ENCODE data around the gene TCF7L1. TPM values are rescaled to one million over a fixed set of nuclear protein-coding genes. Genes with fewer than 3 reads are reported as not detected.
"Not testable (repeated sequence)": the region's sequence is repeated elsewhere in the genome, so short reads cannot be mapped to it uniquely, and the experiment has no call there.

TCF7L1 gene, protein sequence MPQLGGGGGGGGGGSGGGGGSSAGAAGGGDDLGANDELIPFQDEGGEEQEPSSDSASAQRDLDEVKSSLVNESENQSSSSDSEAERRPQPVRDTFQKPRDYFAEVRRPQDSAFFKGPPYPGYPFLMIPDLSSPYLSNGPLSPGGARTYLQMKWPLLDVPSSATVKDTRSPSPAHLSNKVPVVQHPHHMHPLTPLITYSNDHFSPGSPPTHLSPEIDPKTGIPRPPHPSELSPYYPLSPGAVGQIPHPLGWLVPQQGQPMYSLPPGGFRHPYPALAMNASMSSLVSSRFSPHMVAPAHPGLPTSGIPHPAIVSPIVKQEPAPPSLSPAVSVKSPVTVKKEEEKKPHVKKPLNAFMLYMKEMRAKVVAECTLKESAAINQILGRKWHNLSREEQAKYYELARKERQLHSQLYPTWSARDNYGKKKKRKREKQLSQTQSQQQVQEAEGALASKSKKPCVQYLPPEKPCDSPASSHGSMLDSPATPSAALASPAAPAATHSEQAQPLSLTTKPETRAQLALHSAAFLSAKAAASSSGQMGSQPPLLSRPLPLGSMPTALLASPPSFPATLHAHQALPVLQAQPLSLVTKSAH
- total RNA-seq = 7.1 TPM
- long read RNA-seq, partial matches to known transcripts = 0 of 3 reads
- long read RNA-seq, other reads (novel, unspliced or antisense) = 3 of 3 reads

DNA sequence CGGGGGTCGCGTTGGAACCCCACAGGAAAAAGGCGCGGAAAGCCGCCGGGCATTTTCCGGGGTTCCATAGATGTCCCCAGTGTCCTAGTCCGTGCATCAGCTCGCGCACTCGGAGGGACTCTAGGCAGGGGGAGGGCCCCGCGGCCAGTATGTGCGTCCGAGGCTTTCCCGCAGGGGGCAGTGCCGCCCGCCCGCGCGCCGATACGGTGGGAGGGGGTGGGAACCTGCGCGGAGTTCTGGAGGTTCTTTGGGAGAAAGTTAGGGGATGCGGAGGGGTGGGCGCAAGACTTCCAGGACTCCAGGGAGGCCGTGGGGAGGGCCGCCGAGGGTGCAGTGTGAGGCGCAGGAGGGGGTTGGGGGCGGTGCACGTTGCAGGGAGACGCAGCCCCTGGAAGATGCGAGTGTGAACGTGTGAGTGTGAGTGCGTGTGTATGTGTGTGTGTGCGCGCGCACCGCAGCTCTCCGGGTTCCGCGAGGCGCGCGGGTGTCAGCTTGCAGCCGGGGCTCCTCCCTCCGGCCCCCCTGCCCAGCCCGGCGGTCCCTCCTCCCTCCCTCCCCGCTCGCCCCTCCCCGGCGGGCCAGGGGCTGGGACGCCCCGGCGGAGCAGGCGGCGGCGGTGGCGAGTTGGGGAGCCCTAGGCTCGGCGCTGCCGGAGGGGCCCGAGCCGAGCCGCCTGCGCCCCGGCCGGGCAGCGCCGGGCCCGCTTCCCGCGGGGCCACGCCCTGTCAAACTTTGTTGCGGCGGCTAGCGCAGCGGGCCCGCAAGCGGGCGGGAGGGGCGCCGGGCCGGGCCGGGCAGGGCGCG lies at the start of gene TCF7L1:
Gene TCF7L1, plus strand, starts transcription at position 559 of the 804 bp plus-strand sequence. CDS start 293 bp downstream, outside the sequence.
- DNase-seq (peak; percentile 91), ATAC-seq (peak; percentile 95)
- intact Hi-C loops (cut with micrococcal nuclease) = loop anchor here (5.0 kb wide), 1 partner anchor 154 kb away; no protein-coding TSS in a partner anchor

DNA sequence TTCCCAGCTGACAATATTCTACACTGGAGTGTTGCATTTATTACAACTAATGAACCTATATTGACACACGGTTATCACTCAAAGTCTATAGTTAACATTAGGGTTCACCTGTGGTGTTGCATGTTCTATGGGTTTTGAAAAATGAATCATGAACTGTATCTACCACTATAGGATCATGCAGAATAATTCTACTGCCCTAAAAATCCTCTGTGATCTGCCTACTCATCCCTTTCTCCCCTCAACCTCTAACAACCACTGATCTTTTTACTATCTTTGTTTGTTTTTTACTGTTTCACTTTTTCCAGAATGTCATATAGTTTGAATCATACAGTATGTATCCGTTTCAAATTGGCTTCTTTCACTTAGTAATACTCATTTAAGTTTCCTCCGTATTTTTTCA lies 47.6 kb upstream of the TCF7L1 start:
- ATAC-seq = no peak
- no peak for DNase-seq
- intact Hi-C loops (cut with micrococcal nuclease) = no loop called here

DNA sequence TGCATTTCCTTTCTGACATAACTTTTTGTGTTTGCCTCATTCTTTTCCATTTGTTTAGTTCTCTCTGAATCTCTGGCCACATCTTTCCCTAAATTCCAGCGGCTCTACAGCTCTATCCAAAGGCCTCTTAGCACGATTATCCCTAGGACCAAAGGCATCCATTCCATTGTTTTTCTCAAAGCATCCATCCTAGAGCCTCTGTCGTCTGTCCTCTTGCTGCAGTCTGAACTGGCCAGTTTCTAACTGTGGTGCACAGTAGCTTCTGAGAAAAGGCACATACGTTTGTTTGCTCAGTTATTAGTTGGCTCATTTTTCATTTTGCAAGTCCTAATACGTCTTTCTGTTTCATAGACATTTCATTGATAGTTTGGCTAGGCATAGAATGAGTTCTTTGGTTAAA lies 45.7 kb upstream of the TCF7L1 start:
- no peak for ATAC-seq
- intact Hi-C loops (cut with micrococcal nuclease) = no loop called here
- DNase-seq = no peak

DNA sequence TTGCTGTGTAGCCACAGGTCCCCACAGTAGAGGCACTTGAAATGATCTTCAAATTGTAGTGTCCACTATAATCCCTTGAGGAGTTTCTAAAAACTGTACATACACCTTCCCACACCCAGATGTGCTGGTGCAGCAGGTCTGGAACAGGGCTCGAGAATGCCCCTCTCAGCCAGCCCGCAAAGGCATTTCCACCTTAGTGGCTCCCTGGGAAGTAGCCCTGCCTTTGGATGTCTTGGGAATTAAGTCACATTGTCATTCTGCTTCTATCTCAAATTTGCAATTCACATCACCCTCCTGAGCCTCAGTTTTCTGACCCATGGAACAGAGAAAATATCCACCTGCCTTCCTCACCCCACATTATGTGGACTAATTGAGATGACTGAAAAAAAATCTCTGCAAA lies 44.3 kb upstream of the TCF7L1 start:
- intact Hi-C loops (cut with micrococcal nuclease) = no loop called here
- DNase-seq = no peak
- ATAC-seq = no peak

DNA sequence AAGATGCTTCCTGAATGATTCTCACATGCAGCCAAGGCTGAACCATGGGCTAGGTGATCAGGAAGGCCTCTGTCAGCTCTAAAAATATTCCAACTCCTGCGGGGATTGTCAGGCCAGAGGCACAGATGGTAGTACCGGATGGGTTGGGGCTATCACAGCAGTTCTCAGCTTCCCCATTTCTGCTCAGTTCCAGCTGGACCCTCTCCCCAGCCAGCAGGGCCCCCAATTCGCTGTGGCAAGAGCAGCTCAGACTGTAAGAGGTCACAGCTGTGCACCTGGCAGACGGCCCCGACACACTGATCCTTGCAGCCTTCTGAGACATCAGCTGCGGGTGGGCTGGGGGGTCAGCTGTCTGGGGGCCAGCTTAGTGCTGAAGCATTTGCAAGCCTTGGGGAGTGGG lies 43.6 kb upstream of the TCF7L1 start:
- ATAC-seq (no peak), DNase-seq (no peak)
- intact Hi-C loops (cut with micrococcal nuclease) = no loop called here

DNA sequence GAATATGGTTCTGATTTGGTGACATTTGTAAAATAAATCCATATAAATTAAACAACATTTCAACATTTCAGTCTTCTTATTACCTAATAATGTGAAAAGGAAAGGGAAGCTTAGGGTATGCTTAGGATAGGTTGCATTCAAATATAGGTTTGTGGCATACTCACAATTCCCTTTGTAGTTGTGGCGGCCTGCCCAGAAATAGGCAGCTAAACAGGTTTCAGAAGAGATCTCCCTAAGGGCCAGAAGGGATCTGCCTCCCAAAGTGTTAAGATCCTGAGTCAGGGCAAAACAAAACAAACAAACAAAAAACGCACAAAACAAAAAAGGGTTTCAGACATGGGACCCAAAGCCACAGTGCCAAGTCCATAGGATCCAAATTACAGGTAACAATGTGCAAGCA lies 41.4 kb upstream of the TCF7L1 start:
- no peak for ATAC-seq
- intact Hi-C loops (cut with micrococcal nuclease) = no loop called here
- DNase-seq = no peak

DNA sequence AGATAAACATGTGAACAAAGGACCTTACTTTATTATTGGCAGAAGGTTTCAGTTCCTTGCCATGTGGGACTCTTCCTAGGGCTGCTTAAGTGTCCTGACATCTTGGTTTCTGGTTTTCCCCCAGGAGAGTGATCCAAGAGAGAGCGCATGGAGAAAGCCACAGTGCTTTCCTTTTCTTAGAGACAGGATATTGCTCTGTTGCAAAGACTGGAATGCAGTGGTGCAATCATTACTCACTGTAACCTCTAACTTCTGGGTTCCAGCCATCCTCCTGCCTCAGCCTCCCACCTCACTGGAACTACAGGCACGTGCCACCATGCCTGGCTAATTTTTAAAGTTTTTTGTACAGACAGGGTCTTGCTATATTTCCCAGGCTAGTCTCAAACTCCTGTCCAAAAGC lies 38.1 kb upstream of the TCF7L1 start:
- ATAC-seq (no peak), DNase-seq (no peak)

DNA sequence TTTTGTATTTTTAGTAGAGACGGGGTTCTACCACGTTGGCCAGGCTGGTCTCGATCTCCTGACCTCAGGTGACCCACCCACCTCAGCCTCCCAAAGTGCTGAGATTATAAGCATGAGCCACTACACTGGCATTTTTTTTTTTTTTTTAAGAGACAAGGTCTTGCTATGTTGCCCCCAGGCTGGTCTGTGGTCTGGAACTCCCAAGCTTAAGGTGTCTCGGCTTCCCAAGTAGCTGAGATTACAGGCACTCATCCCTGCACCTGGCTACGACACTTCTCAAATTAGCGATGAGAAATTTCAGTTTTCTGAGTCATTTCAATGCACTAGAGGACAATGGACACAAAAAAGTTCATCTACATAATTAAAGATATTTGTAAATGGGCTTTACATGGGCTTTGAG lies 36.6 kb upstream of the TCF7L1 start:
- DNase-seq (no peak), ATAC-seq (no peak)
- intact Hi-C loops (cut with micrococcal nuclease) = no loop called here

More for the DNA sequence above, 38.1 kb upstream of the TCF7L1 start:
- intact Hi-C loops (cut with micrococcal nuclease) = no loop called here

DNA sequence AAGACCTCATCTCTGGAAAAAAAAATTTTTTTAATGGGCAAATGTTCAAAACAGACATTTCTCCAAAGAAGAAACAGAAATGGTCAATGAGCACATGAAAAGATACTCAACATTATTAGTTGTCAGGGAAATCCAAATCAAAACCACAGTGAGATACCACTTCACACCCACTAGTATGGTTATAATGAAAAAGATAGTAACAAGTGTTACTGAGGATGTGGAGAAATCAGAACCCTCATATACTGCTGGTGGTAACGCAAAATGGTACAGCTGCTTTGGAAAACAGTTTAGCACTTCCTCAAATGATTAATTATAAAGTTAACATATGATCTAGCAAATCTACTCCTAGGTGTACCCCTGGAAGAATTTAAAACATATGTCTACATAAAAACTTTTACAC lies 29.0 kb upstream of the TCF7L1 start:
- DNase-seq (no peak), ATAC-seq (no peak)
- intact Hi-C loops (cut with micrococcal nuclease) = no loop called here

DNA sequence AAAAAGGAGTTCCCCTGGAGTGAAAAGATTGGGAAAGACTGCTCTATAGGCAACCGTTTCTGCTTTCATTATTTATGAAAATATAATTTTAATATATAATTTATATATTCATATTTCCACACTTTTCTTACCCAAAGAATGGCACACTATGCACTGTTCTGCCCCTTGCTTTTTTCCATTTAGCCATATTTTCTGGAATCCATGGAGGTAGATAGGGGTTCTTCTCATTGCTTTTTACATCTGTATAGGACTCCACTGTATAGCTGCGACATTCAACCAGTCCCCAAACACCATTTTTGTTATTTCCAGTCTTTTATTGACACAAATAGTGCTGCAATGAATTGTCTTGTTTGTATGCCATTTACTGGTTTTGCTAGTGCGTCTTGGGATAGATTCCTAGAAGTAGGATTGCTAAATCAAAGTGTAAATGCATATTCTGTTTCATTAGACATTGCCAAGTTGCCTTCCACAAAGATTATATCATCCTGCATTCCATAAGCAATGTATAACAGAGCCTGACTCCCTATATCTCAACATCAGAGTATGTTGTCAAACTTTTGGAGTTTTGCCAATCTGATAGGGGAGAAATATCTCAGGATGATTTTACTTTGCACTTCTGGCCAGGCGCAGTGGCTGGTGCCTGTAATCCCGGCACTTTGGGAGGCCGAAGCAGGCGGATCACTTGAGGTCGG lies 26.6 kb upstream of the TCF7L1 start:
- ATAC-seq = no peak
- intact Hi-C loops (cut with micrococcal nuclease) = no loop called here

DNA sequence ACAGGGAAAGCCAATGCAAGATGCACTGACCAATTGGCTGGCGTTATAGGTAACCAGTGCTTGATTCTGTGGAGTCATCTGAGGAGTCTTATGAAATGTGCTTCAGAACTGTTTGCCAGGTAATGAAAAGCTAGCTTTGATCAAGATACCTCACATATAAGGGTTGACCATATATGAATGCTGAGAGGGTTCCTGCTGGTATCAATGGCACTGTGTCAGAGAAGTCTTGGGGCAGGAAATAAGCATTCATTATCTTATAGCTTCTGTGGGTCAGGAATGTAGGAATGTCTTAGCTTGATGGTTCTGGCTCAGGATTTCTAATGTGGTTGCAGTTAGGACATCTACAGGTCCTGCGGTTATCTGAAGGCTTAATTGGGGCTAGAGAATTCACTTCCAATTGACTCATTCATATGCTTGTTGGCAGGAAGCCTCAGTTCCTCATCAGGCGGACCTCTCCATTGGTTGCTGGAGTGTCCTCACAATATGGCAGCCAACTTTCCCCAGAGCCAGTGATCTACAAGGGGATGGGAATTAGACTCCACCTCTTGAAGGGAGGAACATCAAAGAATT lies 22.1 kb upstream of the TCF7L1 start:
- intact Hi-C loops (cut with micrococcal nuclease) = no loop called here
- DNase-seq (no peak), ATAC-seq (no peak)

More for the DNA sequence above, 26.6 kb upstream of the TCF7L1 start:
- no peak for DNase-seq

DNA sequence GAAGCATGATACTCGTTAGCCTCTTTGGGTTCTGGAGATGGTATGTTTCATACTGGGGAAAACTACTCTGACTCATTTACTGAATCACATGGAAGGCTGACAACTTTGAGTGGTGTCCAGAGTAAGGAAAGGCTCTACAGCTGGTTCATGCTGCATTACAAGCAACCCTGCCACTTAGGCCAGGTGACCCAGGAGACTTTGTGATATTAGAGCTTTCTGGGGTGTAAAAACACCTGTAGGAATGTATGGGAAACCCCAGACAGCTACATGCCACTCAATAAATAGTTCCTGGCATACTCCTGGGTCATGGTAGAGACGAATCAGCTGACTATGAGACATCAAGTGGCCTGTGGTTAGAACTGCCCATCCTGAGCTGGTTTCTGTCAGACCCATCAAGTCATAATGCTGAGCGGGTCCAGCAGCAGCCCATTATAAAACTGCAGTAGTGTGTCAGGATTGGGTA lies 21.3 kb upstream of the TCF7L1 start:
- ATAC-seq (no peak), DNase-seq (no peak)
- intact Hi-C loops (cut with micrococcal nuclease) = no loop called here

DNA sequence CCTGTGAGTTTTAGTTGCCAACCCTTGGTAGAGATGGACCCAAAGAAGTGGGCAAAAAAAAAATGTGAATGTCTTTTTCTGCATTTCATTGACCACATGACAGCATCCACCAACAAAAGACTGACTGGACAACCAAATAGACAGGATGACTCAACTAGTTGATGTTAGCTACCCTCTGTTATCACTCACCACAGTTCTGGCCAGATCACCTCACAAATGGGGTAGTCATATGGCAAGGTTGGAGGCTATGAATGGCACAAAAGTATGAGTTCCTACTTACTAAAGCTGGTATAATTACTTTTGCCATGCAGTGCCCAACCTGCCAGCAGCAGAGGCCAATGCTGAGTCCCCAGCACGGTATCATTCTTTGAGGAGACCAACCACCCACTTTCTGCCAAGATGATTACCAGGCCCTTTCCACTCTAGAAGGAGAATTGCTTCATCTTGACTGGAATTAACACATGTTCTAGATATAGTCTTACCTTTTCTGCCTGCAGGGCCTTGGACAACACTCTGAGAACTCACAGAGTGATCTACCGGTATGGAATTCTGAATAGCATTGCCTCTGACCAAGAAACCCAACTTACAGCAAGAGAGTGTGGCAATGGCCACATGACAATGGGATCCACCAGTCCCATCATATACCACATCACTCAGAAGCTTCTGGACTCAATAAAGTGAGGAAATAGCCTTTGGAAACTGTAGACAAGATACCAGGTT lies 20.1 kb upstream of the TCF7L1 start:
- ATAC-seq (no peak), DNase-seq (no peak)
- intact Hi-C loops (cut with micrococcal nuclease) = no loop called here

DNA sequence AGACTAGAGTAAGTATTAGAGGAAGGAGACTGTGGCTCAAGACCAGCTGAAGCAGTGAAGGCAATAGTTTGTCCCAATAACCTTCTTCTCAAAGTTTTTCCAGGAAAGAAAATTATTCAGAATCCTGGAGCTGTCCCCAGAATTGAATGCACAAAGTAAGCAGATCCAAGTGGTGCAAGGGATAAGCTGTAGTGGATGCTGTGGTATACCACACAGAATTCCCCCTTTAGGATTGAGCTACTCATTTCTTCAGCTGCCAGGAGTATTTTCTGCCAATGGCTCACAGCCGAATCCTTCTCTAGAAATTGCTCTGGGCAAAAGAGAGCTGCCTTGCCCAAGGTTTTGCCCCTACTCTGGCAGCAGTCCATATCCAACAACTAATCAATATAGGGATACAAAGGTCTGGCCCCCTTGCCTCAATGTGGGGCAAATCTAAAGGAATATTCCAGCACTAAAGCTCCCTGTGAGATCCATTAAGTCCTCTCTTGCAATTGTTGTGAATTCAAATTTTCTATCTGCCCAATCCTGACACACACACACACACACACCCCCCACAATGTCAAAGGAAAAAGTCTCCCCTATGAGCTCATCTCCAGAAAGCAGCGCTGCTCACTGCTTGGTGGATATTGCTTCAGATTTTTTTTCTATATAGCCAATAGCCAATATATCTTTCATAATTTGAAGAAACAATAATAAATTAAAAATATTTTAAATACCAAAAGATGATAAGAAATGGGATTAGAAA lies 18.4 kb upstream of the TCF7L1 start:
- no peak for ATAC-seq
- no peak for DNase-seq
- intact Hi-C loops (cut with micrococcal nuclease) = no loop called here

DNA sequence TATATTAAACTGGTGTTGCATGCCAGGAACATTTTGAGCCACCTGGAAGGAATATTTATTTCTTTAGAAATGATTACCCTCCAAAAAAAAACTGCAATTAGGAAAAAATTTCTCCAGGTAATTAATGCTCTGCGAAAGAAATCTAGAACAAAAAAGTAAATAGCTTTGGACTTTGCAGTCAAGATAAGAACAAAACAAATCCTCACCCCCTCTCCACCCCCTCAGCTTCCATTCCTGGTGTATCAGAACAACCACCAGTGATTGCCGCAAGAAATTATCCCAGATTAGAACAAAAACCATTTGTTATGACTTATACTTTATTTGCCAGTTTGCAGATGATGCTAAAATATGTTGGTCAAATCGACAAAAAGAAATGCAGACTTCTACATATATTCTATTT lies 17.0 kb upstream of the TCF7L1 start:
- no peak for DNase-seq
- intact Hi-C loops (cut with micrococcal nuclease) = no loop called here
- ATAC-seq = no peak

DNA sequence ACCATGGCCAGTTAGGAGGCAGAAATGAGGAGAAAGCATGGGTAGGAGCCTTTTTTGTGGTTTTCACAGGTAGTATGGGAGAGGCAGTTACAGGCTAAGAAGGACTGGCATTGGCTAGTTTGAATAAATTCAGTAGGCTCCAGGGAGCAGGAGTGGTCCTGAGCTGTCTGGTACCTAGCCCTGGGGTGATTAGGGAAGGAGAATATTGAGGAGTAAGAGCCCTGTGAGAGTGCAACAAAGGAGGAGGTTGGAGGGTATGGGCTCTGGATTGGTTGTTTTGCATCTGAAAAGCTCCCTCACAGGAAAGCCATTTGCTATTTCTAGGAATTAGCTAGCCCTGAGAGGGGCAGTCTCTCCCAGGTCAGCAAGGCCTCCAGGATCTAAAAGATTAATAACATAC lies 13.3 kb upstream of the TCF7L1 start:
- intact Hi-C loops (cut with micrococcal nuclease) = no loop called here
- no peak for ATAC-seq
- no peak for DNase-seq

DNA sequence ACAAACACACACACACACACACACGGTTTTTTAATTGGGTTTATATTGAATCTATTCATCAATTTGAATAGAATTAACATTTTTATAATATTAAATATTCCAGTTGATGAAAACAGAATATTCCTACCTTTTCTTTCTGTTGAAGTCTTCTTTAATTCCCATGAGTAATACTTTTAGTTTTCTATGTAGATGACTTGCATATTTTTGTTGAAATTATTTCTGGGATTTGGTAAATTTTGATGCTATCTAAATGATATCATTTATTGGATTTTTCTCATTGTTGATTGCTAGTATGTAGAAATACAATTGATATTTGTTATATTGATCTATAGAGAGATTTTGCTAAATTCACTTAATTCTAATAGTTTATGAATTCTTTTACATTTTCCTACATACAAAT lies 12.8 kb upstream of the TCF7L1 start:
- intact Hi-C loops (cut with micrococcal nuclease) = no loop called here
- ATAC-seq (no peak), DNase-seq (no peak)

DNA sequence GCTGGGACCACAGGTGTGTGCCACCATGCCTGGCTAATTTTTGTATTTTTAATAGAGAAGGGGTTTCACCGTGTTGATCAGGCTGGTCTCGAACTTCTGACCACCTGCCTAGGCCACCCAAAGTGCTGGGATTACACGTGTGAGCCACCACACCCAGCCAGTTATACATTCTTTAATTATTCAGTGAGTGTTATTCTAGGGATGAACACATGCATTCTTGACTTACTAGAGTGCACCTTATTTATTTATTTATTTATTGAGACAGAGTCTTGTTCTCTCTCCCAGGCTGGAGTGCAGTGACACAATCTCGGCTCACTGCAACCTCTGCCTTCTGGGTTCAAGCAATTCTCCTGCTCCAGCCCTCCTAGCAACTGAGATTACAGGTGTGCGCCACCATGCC lies 6.7 kb upstream of the TCF7L1 start:
- ATAC-seq; intact Hi-C loops (cut with micrococcal nuclease); DNase-seq: not testable (repeated sequence)
